ENCODE measurements around the gene SPOP. TPM values are rescaled to one million over a fixed set of nuclear protein-coding genes. Genes with fewer than 3 reads are reported as not detected.
A peak's percentile ranks its signal among the peaks of the same experiment; 100 is the strongest.

The SPOP gene
- total and polyA plus RNA-seq, 2 donors (not counting 1 experiment from before 2014, with no cell fraction given), result 46.7 to 112 TPM

- no peak overlapping the region for H3K4me2 ChIP-seq (ENCODE audit: extremely low read depth, insufficient read depth, low read length)
- H3K27ac ChIP-seq (ENCODE audit: insufficient read depth, low read length), result no peak overlapping the region
- peaks cover 16% of the 10 kb centered on the region for H3K27me3 ChIP-seq (ENCODE audit: control insufficient read depth, insufficient read depth, low read length)
- H3K79me2 ChIP-seq (ENCODE audit: control insufficient read depth, insufficient read depth, low read length), result no peaks in the 10 kb centered on the region
- no peak overlapping the region for H3K9ac ChIP-seq (ENCODE audit: insufficient read depth, low read length)
- H4K20me1 ChIP-seq (ENCODE audit: control insufficient read depth, extremely low read depth, insufficient read depth, low read length), result no peaks in the 10 kb centered on the region
- TF ChIP-seq EZH2 (IDR thresholded peaks at IDR 0.05; ENCODE audit: low read length, missing control alignments) (no peak), CTCF (conservative IDR thresholded peaks at IDR 0.05 in 1 of 2, IDR thresholded peaks at IDR 0.05 in 1 of 2; ENCODE audit: low read depth in 1 of 2, low read length in 2 of 2) (no peak)
- no peaks in the 10 kb centered on the region for H3K36me3 ChIP-seq (ENCODE audit: control insufficient read depth, insufficient read depth, low read length)
- H2AFZ ChIP-seq (ENCODE audit: low read length), result no peak overlapping the region
- H3K9me3 ChIP-seq (ENCODE audit: control insufficient read depth, insufficient read depth, low read depth, low read length), result no peaks in the 10 kb centered on the region
- no peak for DNase-seq (ENCODE audit: low read depth in 2 of 2)
- H3K4me1 ChIP-seq (ENCODE audit: control insufficient read depth, extremely low read depth, insufficient read depth, low read length), result no peaks in the 10 kb centered on the region
- no peak overlapping the region for H3K4me3 ChIP-seq (replicated peaks in 1 of 4; ENCODE audit: control extremely low read depth in 1 of 4, insufficient read depth in 1 of 4, low read depth in 3 of 4, low read length in 4 of 4)
Observed at GRCh38 chr17:49578414-49578813, 99.5 kb downstream of the SPOP start.

DNA sequence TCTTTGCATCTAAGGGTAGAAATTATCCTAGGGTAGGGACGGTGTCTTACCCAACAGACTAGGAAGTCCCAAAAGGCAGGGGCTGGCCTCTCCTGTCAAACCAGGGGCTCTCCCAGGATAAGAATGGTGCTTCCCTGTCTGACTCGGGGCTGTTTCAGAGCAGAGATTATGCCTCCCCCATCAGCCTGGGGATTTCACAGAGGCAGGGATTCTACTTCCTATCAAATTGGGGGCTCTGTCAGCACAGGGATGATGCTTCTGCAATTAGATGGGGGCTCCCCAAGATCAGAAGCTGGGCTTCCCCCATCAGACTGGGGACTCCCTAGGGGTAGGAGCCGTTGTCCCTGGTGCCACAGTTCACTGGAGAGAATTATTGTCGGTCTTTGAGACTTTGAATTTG lies 99.9 kb downstream of the SPOP start:
- Histone ChIP-seq H3K4me3 (replicated peaks in 1 of 4; ENCODE audit: control extremely low read depth in 1 of 4, insufficient read depth in 1 of 4, low read depth in 3 of 4, low read length in 4 of 4) (no peak overlapping the region), H3K79me2 (ENCODE audit: control insufficient read depth, insufficient read depth, low read length) (no peaks in the 10 kb centered on the region), H3K36me3 (ENCODE audit: control insufficient read depth, insufficient read depth, low read length) (no peaks in the 10 kb centered on the region), H3K4me1 (ENCODE audit: control insufficient read depth, extremely low read depth, insufficient read depth, low read length) (no peaks in the 10 kb centered on the region), H4K20me1 (ENCODE audit: control insufficient read depth, extremely low read depth, insufficient read depth, low read length) (no peaks in the 10 kb centered on the region), H3K4me2 (ENCODE audit: extremely low read depth, insufficient read depth, low read length) (no peak overlapping the region), H3K9me3 (ENCODE audit: control insufficient read depth, insufficient read depth, low read depth, low read length) (no peaks in the 10 kb centered on the region), H3K27me3 (ENCODE audit: control insufficient read depth, insufficient read depth, low read length) (peaks cover 20% of the 10 kb centered on the region), H3K9ac (ENCODE audit: insufficient read depth, low read length) (no peak overlapping the region), H3K27ac (ENCODE audit: insufficient read depth, low read length) (no peak overlapping the region), H2AFZ (ENCODE audit: low read length) (no peak overlapping the region)
- DNase-seq (ENCODE audit: low read depth in 2 of 2), result no peak
- TF ChIP-seq EZH2 (IDR thresholded peaks at IDR 0.05; ENCODE audit: low read length, missing control alignments), result no peak
- no peak for TF ChIP-seq CTCF (conservative IDR thresholded peaks at IDR 0.05 in 1 of 2, IDR thresholded peaks at IDR 0.05 in 1 of 2; ENCODE audit: low read depth in 1 of 2, low read length in 2 of 2)

GRCh38 chr17:49577650-49577934 lies 100.3 kb downstream of the SPOP start:
- Histone ChIP-seq H3K9me3 (ENCODE audit: control insufficient read depth, insufficient read depth, low read depth, low read length) (no peaks in the 10 kb centered on the region), H2AFZ (ENCODE audit: low read length) (no peak overlapping the region), H3K4me3 (replicated peaks in 1 of 4; ENCODE audit: control extremely low read depth in 1 of 4, insufficient read depth in 1 of 4, low read depth in 3 of 4, low read length in 4 of 4) (no peak overlapping the region), H3K36me3 (ENCODE audit: control insufficient read depth, insufficient read depth, low read length) (no peaks in the 10 kb centered on the region), H3K4me1 (ENCODE audit: control insufficient read depth, extremely low read depth, insufficient read depth, low read length) (no peaks in the 10 kb centered on the region), H3K9ac (ENCODE audit: insufficient read depth, low read length) (no peak overlapping the region), H3K79me2 (ENCODE audit: control insufficient read depth, insufficient read depth, low read length) (no peaks in the 10 kb centered on the region), H3K27me3 (ENCODE audit: control insufficient read depth, insufficient read depth, low read length) (peaks cover 22% of the 10 kb centered on the region), H3K4me2 (ENCODE audit: extremely low read depth, insufficient read depth, low read length) (no peak overlapping the region), H3K27ac (ENCODE audit: insufficient read depth, low read length) (no peak overlapping the region), H4K20me1 (ENCODE audit: control insufficient read depth, extremely low read depth, insufficient read depth, low read length) (no peaks in the 10 kb centered on the region)
- no peak for DNase-seq (ENCODE audit: low read depth in 2 of 2)
- no peak for TF ChIP-seq CTCF (conservative IDR thresholded peaks at IDR 0.05 in 1 of 2, IDR thresholded peaks at IDR 0.05 in 1 of 2; ENCODE audit: low read depth in 1 of 2, low read length in 2 of 2)
- TF ChIP-seq EZH2 (IDR thresholded peaks at IDR 0.05; ENCODE audit: low read length, missing control alignments), result peak; percentile 63
